C4-2B (cell line): Measurements from ENCODE around the gene TTC23.

Experiments
- CTCF ChIP-seq: fragments of 450-650 bp; conservative IDR thresholded peaks from 2 replicates; pipeline ENCODE4 v1.5.1; 2017; ENCODE audit warnings: mild to moderate bottlenecking
- ZFX ChIP-seq: fragments of 450-650 bp; IDR thresholded peaks from 2 replicates; pipeline ENCODE4 v1.6.1; 2017

DNA sequence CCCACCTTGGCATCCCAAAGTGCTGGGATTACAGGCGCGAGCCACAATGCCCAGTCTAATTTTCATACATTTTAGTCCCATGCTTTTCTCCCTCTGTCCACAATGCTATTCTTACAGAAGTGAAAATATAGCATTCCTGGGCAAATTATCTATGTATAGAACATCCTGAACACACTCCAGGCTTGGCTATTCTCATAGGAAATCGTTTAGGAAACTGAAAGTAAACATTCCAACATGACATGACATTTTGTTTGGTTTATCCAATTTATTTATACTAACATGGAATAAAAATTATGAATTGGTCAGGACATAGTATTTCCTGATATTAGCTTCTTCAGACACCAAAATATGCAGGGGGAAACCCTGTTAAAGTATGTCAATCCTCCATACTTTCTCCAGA is 91.9 kb downstream of the TTC23 start:
- TF ChIP-seq CTCF (no peak), ZFX (no peak)
